Ovary (tissue), 3 donors: ENCODE measurements around the gene PARD3B.

Source experiments
- EP300 ChIP-seq: sonication (generic); formaldehyde crosslinking; IDR thresholded peaks from one replicate; pipeline ENCODE4 v1.6.1; 2017; ENCODE audit warnings: antibody characterized with exemption
- POLR2A ChIP-seq: fragments of 450-650 bp; IDR thresholded peaks from one replicate; pipeline ENCODE4 v1.6.1; 2017; ENCODE audit warnings: antibody characterized with exemption, mild to moderate bottlenecking, moderate library complexity
- TF ChIP-seq, protein P1 (sequence below), 3 donors: fragments of 450-650 bp in 2 of 3; fragments of 200-600 bp in 1 of 3; IDR thresholded peaks; one replicate each; pipeline versions ENCODE4 v1.5.1 to v1.8.0; 2016 to 2022; ENCODE audit warnings: antibody characterized with exemption in 3 of 3, mild to moderate bottlenecking in 1 of 3
- donor health status: DM: no; HTN: no; CAD: no.

DNA sequence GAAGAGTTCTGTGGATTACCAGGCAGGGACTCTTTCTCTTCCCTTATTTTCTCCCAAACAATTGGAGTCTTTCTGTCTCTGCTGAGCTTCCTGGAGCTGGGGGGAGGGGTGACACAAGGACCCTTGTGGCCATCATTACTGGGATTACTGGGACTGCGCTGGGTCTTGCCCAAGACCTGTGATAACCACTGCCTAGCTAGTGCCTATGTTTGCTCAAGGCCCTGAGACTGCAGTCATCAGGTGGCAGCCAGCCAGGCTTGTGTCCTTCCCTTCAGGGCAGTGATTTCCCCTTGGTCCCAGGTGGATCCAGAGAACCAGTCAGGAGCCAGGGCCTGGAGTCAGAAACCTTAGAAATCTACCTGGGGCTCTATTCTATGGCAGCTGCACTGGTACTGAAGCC, 355.6 kb downstream of the PARD3B start:
- TF ChIP-seq, protein P1, sequence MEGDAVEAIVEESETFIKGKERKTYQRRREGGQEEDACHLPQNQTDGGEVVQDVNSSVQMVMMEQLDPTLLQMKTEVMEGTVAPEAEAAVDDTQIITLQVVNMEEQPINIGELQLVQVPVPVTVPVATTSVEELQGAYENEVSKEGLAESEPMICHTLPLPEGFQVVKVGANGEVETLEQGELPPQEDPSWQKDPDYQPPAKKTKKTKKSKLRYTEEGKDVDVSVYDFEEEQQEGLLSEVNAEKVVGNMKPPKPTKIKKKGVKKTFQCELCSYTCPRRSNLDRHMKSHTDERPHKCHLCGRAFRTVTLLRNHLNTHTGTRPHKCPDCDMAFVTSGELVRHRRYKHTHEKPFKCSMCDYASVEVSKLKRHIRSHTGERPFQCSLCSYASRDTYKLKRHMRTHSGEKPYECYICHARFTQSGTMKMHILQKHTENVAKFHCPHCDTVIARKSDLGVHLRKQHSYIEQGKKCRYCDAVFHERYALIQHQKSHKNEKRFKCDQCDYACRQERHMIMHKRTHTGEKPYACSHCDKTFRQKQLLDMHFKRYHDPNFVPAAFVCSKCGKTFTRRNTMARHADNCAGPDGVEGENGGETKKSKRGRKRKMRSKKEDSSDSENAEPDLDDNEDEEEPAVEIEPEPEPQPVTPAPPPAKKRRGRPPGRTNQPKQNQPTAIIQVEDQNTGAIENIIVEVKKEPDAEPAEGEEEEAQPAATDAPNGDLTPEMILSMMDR (IDR thresholded peaks at IDR 0.05): no peak
- TF ChIP-seq EP300: no peak
- no peak for TF ChIP-seq POLR2A
